Measurements from ENCODE around the gene CCDC91. TPM values are rescaled to one million over a fixed set of nuclear protein-coding genes. Genes with fewer than 3 reads are reported as not detected.

The CCDC91 gene
- total RNA-seq, 2 donors from 2014 or later: 21.4 to 27.4 TPM

DNA sequence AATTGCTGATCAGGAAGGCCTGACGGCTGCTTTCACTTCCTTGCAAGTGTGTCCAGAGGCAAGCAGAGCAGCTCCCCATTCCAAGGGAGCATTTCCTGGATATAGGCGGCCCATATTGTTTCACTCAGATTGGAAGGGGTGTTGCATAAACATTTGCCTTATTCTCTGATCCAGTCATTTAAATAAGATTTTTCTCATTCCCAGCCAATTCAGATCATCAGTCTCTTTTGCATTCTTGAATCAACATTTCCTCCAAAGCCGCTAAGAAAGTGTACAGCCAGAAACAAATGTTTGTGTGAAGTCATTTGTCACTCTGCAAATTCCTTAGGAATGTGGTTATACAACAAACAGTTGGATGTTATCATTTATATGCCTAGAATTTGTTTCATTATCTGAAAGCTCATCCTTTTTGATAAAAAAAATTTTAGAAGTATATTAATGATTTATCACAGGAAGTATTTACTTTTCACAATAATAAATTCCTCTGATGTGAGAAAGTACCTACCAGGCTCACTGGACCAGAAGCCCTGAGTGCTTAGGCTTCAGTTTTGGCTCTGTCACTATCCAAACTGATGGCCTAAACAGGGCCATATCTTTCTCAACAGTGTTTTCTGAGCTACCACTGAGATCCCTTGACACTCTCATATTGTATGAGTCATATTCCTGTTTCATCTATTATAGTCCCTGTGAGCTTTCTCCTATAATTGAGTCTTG, 379.6 kb downstream of the CCDC91 start:
- no peaks in the 10 kb centered on the region for H3K4me1 Mint-ChIP-seq
- H3K27ac Mint-ChIP-seq: no peak overlapping the region
- ATAC-seq (replicated peaks): peak; percentile 89

GRCh38 chr12:28570811-28571210, 380.6 kb downstream of the CCDC91 start:
- Mint-ChIP-seq H3K36me3 (ENCODE audit: low read depth) (no peaks in the 10 kb centered on the region), H3K27me3 (no peaks in the 10 kb centered on the region), H3K4me1 (no peaks in the 10 kb centered on the region), H3K27ac (no peak overlapping the region), H3K9me3 (no peaks in the 10 kb centered on the region), H3K4me3 (no peak overlapping the region)
- no peak for ATAC-seq (replicated peaks)

More for the DNA sequence above, 379.6 kb downstream of the CCDC91 start:
- H3K27me3 Mint-ChIP-seq: no peaks in the 10 kb centered on the region
- H3K4me3 Mint-ChIP-seq: no peak overlapping the region
- peaks cover 3% of the 10 kb centered on the region for H3K9me3 Mint-ChIP-seq
- no peaks in the 10 kb centered on the region for H3K36me3 Mint-ChIP-seq (ENCODE audit: low read depth)

DNA sequence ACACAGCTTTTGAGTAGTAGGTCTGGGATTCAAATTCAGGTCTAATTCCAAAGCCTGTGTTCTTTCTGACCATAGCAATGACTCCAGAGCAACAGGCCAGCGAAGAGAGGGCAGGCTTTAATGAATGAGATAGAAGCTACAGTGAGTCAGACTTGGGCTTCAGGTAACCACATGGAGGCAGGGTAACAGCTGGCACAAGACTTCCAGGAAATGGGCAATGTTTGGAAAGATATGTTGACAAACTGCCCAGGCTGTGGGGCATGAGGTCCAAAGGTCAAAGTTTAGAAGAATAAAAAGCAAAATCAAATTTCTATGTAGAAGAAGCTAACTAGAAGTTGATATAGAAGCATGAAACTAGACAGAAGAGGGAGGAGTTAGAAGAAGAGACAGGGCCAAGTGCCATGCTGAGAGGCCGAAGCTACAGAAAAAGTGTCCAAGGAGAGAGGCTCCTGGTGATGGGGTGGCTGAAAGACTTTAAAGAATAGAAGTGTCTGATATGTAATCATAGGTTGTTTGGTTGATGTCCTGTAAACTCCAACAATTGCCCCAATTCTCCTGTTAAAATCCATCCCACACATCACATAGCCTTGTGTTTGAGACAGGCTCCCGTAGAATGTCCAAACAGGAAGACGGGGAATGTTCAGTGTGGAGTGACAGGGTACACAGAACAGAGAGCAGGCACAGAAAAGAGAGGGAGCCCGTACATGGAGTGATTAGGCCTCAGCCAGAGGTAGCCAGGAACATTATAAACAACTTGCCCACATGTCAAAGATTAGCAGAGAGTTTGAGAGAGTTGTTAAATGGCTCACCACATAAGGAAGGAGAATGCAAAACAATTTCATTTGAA, 384.7 kb downstream of the CCDC91 start:
- Mint-ChIP-seq H3K36me3 (ENCODE audit: low read depth) (no peaks in the 10 kb centered on the region), H3K27me3 (no peaks in the 10 kb centered on the region), H3K27ac (no peak overlapping the region), H3K9me3 (no peaks in the 10 kb centered on the region), H3K4me1 (no peaks in the 10 kb centered on the region), H3K4me3 (no peak overlapping the region)
- ATAC-seq (replicated peaks): no peak

GRCh38 chr12:28575593-28576205, 385.4 kb downstream of the CCDC91 start:
- no peak overlapping the region for H3K4me3 Mint-ChIP-seq
- H3K27me3 Mint-ChIP-seq: no peaks in the 10 kb centered on the region
- no peak overlapping the region for H3K27ac Mint-ChIP-seq
- H3K9me3 Mint-ChIP-seq: no peaks in the 10 kb centered on the region
- no peaks in the 10 kb centered on the region for H3K36me3 Mint-ChIP-seq (ENCODE audit: low read depth)
- no peak for ATAC-seq (replicated peaks)
- H3K4me1 Mint-ChIP-seq: no peaks in the 10 kb centered on the region

- H3K27ac Mint-ChIP-seq: no peak overlapping the region
- no peaks in the 10 kb centered on the region for H3K36me3 Mint-ChIP-seq (ENCODE audit: low read depth)
- no peaks in the 10 kb centered on the region for H3K27me3 Mint-ChIP-seq
- no peak overlapping the region for H3K4me3 Mint-ChIP-seq
- ATAC-seq (replicated peaks): no peak
- no peaks in the 10 kb centered on the region for H3K9me3 Mint-ChIP-seq
- H3K4me1 Mint-ChIP-seq: peaks cover 4% of the 10 kb centered on the region
Measured at GRCh38 chr12:28578361-28578760, 388.1 kb downstream of the CCDC91 start.

GRCh38 chr12:28578833-28579252, 388.6 kb downstream of the CCDC91 start:
- ATAC-seq (replicated peaks): peak; percentile 48
- H3K4me1 Mint-ChIP-seq: peaks cover 5% of the 10 kb centered on the region
- H3K27me3 Mint-ChIP-seq: no peaks in the 10 kb centered on the region
- H3K36me3 Mint-ChIP-seq (ENCODE audit: low read depth): no peaks in the 10 kb centered on the region
- no peak overlapping the region for H3K4me3 Mint-ChIP-seq
- H3K27ac Mint-ChIP-seq: no peak overlapping the region
- no peaks in the 10 kb centered on the region for H3K9me3 Mint-ChIP-seq

GRCh38 chr12:28582672-28583376, 392.6 kb downstream of the CCDC91 start:
- H3K4me1 Mint-ChIP-seq: peaks cover 5% of the 10 kb centered on the region
- H3K9me3 Mint-ChIP-seq: no peaks in the 10 kb centered on the region
- H3K36me3 Mint-ChIP-seq (ENCODE audit: low read depth): no peaks in the 10 kb centered on the region
- H3K27me3 Mint-ChIP-seq: no peaks in the 10 kb centered on the region
- no peak for ATAC-seq (replicated peaks)
- H3K4me3 Mint-ChIP-seq: no peak overlapping the region
- H3K27ac Mint-ChIP-seq: no peak overlapping the region

GRCh38 chr12:28583701-28584261, 393.5 kb downstream of the CCDC91 start:
- Mint-ChIP-seq H3K4me3 (no peak overlapping the region), H3K27ac (no peak overlapping the region), H3K27me3 (no peaks in the 10 kb centered on the region), H3K9me3 (no peaks in the 10 kb centered on the region), H3K4me1 (peaks cover 5% of the 10 kb centered on the region), H3K36me3 (ENCODE audit: low read depth) (no peaks in the 10 kb centered on the region)
- no peak for ATAC-seq (replicated peaks)

- Mint-ChIP-seq H3K4me1 (peaks cover 5% of the 10 kb centered on the region), H3K36me3 (ENCODE audit: low read depth) (no peaks in the 10 kb centered on the region), H3K4me3 (no peak overlapping the region), H3K27me3 (no peaks in the 10 kb centered on the region), H3K27ac (no peak overlapping the region), H3K9me3 (no peaks in the 10 kb centered on the region)
- ATAC-seq (replicated peaks): no peak
Measured at GRCh38 chr12:28585146-28585545, 394.9 kb downstream of the CCDC91 start.

DNA sequence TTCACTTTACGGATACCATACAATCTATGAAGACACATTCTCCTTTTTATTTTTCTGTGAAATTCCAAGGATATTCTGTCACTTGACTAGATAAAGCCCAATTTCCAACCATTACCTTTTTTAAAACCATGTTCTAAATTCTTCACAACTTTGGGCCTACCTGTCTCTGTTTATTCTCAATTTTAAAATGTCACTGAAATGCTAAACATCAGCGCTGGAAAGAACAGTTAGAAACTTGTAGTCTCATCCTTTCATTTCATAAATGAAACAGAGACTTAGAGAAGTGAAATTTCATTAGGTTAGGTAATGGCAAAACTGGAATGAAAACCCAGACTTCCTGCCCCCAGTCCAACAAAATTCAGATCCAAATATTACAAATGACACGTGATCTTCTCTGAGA, 396.2 kb downstream of the CCDC91 start:
- H3K27me3 Mint-ChIP-seq: no peaks in the 10 kb centered on the region
- H3K4me3 Mint-ChIP-seq: no peak overlapping the region
- no peak for ATAC-seq (replicated peaks)
- H3K27ac Mint-ChIP-seq: no peak overlapping the region
- H3K36me3 Mint-ChIP-seq (ENCODE audit: low read depth): no peaks in the 10 kb centered on the region
- H3K4me1 Mint-ChIP-seq: peaks cover 5% of the 10 kb centered on the region
- peaks cover under 1% of the 10 kb centered on the region for H3K9me3 Mint-ChIP-seq

DNA sequence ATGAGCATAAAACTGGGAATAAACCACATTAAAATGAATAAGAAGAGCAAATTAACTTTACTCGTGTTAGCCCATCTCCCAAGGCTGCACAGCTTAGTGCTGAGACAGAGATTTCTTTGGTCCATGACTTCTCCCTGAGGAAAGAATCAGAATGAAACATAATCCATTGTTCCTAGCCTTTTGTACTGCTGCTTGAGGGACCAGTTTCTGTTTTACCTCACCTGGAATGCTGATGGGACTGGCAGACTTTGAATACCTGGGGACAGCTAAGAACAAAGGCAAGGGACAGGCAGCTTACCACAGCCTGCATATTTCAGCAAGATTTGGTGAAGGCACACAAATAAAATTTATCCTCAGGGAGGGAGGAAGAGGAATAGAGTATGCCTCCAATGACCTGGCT, 401.6 kb downstream of the CCDC91 start:
- Mint-ChIP-seq H3K27ac (no peak overlapping the region), H3K4me3 (no peak overlapping the region), H3K9me3 (peaks cover 18% of the 10 kb centered on the region), H3K36me3 (ENCODE audit: low read depth) (no peaks in the 10 kb centered on the region), H3K4me1 (no peaks in the 10 kb centered on the region), H3K27me3 (peaks cover 5% of the 10 kb centered on the region)
- ATAC-seq (replicated peaks): no peak
